ENCODE results near the gene NRXN3.
A peak's percentile ranks its signal among the peaks of the same experiment; 100 is the strongest.

NRXN3 gene

DNA sequence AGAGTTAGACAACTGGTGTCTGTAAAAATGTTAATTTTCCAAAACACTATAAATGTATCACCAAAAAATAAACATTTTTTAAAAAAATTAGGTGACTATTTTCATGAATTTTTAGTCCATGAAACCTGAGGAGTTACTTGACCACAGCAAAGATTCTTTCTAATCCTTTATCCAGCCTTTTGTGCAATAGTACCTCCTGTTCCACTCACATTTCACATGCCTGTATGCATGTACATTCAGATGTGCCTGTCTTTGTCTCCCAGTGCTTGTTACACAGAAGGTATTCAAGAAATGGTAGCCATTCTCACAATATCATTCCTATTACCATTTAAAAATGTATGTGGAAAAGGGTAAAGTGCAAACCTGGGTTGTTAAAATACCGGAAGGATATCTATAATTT is 1184.2 kb downstream of the NRXN3 start:
- no peak overlapping the region for H3K4me3 ChIP-seq (ENCODE audit: low read depth, low read length)
- TF ChIP-seq, protein P1, sequence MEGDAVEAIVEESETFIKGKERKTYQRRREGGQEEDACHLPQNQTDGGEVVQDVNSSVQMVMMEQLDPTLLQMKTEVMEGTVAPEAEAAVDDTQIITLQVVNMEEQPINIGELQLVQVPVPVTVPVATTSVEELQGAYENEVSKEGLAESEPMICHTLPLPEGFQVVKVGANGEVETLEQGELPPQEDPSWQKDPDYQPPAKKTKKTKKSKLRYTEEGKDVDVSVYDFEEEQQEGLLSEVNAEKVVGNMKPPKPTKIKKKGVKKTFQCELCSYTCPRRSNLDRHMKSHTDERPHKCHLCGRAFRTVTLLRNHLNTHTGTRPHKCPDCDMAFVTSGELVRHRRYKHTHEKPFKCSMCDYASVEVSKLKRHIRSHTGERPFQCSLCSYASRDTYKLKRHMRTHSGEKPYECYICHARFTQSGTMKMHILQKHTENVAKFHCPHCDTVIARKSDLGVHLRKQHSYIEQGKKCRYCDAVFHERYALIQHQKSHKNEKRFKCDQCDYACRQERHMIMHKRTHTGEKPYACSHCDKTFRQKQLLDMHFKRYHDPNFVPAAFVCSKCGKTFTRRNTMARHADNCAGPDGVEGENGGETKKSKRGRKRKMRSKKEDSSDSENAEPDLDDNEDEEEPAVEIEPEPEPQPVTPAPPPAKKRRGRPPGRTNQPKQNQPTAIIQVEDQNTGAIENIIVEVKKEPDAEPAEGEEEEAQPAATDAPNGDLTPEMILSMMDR (IDR thresholded peaks at IDR 0.05; ENCODE audit: low read depth, low read length) = no peak

DNA sequence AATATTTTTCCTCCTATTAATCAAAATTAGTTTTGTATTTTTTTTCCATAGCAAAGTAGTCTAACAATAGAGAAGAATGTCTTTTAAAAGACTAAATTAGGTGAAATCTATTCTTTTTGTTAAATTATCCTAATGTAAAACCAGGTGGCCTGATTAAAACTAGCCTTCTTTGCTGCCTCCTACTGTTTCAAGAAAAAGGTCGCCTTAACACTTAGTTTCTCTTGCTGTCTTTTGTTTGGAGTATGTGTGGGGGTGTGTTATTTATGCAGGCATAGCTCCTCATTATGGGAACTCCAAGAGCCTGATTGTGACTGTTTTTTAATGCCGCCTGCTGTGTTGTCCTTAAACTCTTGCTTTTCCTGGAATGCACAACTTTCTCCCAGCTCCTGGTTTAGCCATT is 1185.9 kb downstream of the NRXN3 start:
- no peak overlapping the region for H3K4me3 ChIP-seq (ENCODE audit: low read depth, low read length)
- TF ChIP-seq, protein P1 (IDR thresholded peaks at IDR 0.05; ENCODE audit: low read depth, low read length) = no peak

DNA sequence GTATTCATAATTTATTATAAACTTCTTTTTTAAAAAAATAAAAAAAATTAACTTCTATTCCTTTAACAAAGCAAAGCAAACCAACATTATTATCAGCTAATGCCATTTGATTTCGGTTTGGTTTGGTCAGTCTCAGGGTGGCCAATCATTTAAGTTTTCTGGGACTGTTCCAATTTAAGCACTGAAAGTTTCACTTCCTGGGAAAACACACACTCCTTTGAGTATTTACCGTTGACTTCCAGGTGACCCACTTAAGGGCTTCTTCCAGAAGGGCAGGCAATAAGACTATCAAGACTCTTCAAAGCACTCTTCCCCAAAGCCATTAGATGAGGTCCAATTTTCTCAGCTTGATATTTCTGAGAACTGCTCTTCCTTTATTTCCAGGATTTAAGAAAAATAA is 1187.1 kb downstream of the NRXN3 start:
- TF ChIP-seq, protein P1 (IDR thresholded peaks at IDR 0.05; ENCODE audit: low read depth, low read length) = no peak

DNA sequence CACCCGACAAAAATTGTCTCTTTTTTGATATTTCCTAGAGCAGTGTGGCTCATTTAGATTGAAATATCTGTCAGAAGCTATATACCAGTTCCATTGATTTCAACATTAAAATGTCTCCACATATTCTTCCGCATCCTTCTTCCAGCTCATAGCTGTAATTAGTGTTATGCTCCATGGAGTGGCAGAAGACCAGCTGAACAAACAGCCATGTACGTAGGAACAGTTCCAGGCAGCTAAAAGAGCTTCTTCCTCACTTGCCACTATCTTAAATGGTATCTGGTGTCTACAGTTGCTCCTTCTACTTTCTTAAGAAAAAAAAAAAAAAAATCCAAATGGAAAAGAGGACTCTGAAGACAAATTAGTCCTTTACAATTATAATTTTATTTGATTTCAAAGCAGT is 1193.1 kb downstream of the NRXN3 start:
- no peak overlapping the region for H3K4me3 ChIP-seq (ENCODE audit: low read depth, low read length)
- TF ChIP-seq, protein P1 (IDR thresholded peaks at IDR 0.05; ENCODE audit: low read depth, low read length) = no peak

More for the DNA sequence above, 1187.1 kb downstream of the NRXN3 start:
- no peak overlapping the region for H3K4me3 ChIP-seq (ENCODE audit: low read depth, low read length)

DNA sequence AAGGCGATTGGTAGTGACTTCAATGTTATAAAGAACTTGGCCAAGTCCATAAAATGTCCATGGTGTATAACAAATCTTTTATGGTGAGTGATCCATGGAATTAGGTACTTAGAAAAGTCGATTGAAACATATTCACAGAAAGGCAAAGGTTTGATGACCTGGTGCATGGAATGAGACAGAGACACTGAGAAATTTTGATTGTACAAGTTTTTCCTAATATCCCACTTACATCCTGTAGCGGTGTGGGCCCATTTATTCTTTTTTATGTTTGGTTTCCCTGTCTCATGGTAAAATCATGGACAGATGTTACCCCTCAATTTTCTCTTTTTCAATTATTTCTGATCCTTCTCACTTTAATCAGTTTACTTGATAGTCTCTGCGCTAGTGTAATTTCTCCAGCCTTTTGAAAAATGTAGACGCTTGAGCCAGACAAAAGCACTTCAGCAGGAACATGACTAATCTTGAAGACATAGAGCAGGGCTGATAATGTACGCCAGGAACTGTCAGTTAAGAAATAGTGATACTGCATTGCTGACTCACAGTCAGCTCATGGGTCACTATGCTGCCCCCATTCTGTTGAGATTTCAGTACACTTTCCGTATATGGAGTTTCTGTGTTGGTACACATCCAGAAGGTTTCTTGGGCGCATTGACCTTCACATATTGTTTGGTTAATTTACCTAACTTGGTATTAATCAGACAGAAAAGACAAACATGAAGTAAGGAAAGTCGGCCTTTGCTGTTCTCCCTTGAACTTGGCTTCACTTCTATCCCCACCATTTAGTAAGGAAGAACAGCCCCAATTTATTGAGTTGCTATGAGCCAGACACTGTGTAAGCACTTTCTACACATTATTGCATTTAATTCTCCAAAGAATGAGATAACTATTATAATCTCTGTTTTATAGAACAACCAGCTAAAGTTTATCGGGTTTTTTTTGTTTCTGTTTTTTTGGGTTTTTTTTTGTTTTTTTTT is 1199.5 kb downstream of the NRXN3 start:
- no peak overlapping the region for H3K4me3 ChIP-seq (ENCODE audit: low read depth, low read length)
- TF ChIP-seq, protein P1 (IDR thresholded peaks at IDR 0.05; ENCODE audit: low read depth, low read length) = 0 out of 2 replicates have a peak, but pooled peaks have one; percentile 6

DNA sequence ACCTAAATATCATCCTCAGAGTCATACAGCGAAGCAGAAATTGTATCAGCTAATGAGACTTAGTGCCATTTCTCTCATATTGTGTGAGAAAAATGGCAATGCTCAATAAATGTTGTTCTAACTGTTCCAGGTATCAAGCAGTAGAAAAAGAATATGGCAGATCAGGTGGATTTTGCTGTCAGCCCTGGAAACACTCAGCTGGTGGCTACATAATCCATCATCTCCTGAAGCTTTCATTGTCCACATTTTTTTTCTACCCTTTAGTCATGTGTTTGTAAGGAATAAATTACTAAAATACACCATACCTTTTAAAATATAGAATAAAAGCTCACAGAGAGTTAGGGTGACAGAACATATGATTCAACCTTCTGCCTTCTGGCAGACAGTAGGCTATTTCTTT is 1200.8 kb downstream of the NRXN3 start:
- TF ChIP-seq, protein P1 (IDR thresholded peaks at IDR 0.05; ENCODE audit: low read depth, low read length) = no peak
- no peak overlapping the region for H3K4me3 ChIP-seq (ENCODE audit: low read depth, low read length)

DNA sequence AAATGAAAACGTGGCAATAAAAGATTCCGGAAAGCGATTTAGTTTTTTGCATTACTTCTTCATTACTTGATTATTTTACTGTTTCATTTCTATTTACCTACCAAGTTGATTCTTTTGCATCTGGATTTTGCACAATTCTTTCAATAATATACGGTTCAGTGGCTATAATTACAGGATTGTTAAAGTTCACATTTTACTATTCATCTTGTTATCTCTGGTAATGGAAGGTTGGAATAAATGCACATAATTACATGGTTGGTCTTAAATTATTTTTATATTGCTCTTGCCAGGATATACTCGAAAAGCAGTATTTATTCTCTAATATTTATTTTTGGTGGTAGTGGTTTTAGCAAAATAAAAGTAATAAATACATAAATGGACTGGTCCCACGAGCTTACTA is 1203.3 kb downstream of the NRXN3 start:
- TF ChIP-seq, protein P1 (IDR thresholded peaks at IDR 0.05; ENCODE audit: low read depth, low read length) = no peak
- no peak overlapping the region for H3K4me3 ChIP-seq (ENCODE audit: low read depth, low read length)

All from WI38 (cell line).